Measurements from ENCODE around the gene IFITM1. TPM values are rescaled to one million over a fixed set of nuclear protein-coding genes. Genes with fewer than 3 reads are reported as not detected.

IFITM1 gene
- total and polyA plus RNA-seq, 2 experiments from 2014 or later = 98.0 to 159 TPM

DNA sequence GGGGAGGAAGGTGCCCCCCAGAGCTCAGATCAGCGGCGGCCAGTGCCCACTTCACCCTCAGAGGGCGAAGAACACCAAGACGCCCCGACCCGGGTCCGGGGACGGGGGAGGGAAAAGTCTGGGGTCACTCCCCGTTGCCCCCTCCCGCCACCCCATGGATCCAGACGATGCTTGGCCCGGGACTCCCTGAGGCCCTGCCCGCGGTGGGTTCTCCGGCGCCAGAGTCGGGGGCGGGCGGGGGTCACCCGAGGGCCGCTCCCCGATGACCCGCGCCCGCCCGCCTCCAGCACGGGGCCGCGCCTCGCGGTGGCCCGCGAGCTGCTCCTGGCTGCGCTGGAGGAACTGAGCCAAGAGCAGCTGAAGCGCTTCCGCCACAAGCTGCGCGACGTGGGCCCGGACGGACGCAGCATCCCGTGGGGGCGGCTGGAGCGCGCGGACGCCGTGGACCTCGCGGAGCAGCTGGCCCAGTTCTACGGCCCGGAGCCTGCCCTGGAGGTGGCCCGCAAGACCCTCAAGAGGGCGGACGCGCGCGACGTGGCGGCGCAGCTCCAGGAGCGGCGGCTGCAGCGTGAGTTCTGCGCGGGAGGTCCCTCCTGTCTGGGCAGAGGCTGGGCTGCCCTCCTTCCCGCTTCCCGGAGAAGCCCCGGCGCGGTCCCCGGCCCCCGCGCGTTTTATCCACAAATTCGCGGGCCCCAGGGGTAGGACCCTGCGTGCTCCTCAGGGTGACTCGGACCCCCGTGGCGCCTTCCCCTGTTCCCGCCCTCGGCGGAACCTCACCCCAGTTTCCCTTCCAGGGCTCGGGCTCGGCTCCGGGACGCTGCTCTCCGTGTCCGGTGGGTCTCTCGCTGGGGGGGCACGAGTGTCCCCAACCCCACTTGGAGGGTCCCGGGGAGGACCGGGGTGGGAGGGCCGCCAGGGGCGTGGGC is 34.5 kb upstream of the IFITM1 start:
- DNase-seq (ENCODE audit: low spot score) = no peak
- no peak for TF ChIP-seq EZH2 (IDR thresholded peaks at IDR 0.05; ENCODE audit: borderline replicate concordance)
- TF ChIP-seq, protein P1, sequence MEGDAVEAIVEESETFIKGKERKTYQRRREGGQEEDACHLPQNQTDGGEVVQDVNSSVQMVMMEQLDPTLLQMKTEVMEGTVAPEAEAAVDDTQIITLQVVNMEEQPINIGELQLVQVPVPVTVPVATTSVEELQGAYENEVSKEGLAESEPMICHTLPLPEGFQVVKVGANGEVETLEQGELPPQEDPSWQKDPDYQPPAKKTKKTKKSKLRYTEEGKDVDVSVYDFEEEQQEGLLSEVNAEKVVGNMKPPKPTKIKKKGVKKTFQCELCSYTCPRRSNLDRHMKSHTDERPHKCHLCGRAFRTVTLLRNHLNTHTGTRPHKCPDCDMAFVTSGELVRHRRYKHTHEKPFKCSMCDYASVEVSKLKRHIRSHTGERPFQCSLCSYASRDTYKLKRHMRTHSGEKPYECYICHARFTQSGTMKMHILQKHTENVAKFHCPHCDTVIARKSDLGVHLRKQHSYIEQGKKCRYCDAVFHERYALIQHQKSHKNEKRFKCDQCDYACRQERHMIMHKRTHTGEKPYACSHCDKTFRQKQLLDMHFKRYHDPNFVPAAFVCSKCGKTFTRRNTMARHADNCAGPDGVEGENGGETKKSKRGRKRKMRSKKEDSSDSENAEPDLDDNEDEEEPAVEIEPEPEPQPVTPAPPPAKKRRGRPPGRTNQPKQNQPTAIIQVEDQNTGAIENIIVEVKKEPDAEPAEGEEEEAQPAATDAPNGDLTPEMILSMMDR (IDR thresholded peaks at IDR 0.05; ENCODE audit: poor library complexity) = no peak
- TF ChIP-seq EZH2phosphoT487 (IDR thresholded peaks at IDR 0.05; ENCODE audit: low read depth, severe bottlenecking, unreplicated experiment) = no peak
- Histone ChIP-seq H4K20me1 (ENCODE audit: insufficient read depth, poor library complexity, severe bottlenecking) (no peaks in the 10 kb centered on the region), H3K9me2 (replicated peaks; ENCODE audit: insufficient read depth) (no peaks in the 10 kb centered on the region), H3K4me3 (no peak overlapping the region), H2AFZ (no peak overlapping the region), H3K27me3 (no peaks in the 10 kb centered on the region), H3K4me1 (ENCODE audit: insufficient read depth) (no peaks in the 10 kb centered on the region), H3K79me2 (no peaks in the 10 kb centered on the region), H3K36me3 (replicated peaks; ENCODE audit: insufficient read depth, low read depth) (no peaks in the 10 kb centered on the region), H3K9me3 (ENCODE audit: low read depth) (no peaks in the 10 kb centered on the region), H3K27ac (no peak overlapping the region), H3K4me2 (no peak overlapping the region)
- WGBS (ENCODE audit: low lambda C conversion rate, missing lambda C conversion rate) = 90% methylated on average over 76 of the region's 97 CpGs

DNA sequence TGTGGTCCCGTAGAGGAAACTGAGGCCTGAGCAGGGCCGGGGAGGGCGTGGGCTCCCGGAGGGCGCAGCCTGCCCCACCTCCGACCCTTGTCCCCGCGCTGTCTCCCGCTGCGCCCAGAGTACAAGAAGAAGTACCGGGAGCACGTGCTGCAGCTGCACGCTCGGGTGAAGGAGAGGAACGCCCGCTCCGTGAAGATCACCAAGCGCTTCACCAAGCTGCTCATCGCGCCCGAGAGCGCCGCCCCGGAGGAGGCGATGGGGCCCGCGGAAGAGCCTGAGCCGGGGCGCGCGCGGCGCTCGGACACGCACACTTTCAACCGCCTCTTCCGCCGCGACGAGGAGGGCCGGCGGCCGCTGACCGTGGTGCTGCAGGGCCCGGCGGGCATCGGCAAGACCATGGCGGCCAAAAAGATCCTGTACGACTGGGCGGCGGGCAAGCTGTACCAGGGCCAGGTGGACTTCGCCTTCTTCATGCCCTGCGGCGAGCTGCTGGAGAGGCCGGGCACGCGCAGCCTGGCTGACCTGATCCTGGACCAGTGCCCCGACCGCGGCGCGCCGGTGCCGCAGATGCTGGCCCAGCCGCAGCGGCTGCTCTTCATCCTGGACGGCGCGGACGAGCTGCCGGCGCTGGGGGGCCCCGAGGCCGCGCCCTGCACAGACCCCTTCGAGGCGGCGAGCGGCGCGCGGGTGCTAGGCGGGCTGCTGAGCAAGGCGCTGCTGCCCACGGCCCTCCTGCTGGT is 33.7 kb upstream of the IFITM1 start:
- no peak overlapping the region for H2AFZ ChIP-seq
- H4K20me1 ChIP-seq (ENCODE audit: insufficient read depth, poor library complexity, severe bottlenecking) = no peaks in the 10 kb centered on the region
- no peak overlapping the region for H3K27ac ChIP-seq
- no peaks in the 10 kb centered on the region for H3K36me3 ChIP-seq (replicated peaks; ENCODE audit: insufficient read depth, low read depth)
- no peak overlapping the region for H3K4me2 ChIP-seq
- no peak overlapping the region for H3K4me3 ChIP-seq
- TF ChIP-seq, protein P1 (IDR thresholded peaks at IDR 0.05; ENCODE audit: poor library complexity) = no peak
- no peak for TF ChIP-seq EZH2phosphoT487 (IDR thresholded peaks at IDR 0.05; ENCODE audit: low read depth, severe bottlenecking, unreplicated experiment)
- TF ChIP-seq EZH2 (IDR thresholded peaks at IDR 0.05; ENCODE audit: borderline replicate concordance) = no peak
- no peaks in the 10 kb centered on the region for H3K9me2 ChIP-seq (replicated peaks; ENCODE audit: insufficient read depth)
- no peaks in the 10 kb centered on the region for H3K27me3 ChIP-seq
- no peaks in the 10 kb centered on the region for H3K79me2 ChIP-seq
- no peak for DNase-seq (ENCODE audit: low spot score)
- H3K9me3 ChIP-seq (ENCODE audit: low read depth) = no peaks in the 10 kb centered on the region
- no peaks in the 10 kb centered on the region for H3K4me1 ChIP-seq (ENCODE audit: insufficient read depth)
- WGBS (ENCODE audit: low lambda C conversion rate, missing lambda C conversion rate) = 65% methylated on average over 73 of the region's 85 CpGs

DNA sequence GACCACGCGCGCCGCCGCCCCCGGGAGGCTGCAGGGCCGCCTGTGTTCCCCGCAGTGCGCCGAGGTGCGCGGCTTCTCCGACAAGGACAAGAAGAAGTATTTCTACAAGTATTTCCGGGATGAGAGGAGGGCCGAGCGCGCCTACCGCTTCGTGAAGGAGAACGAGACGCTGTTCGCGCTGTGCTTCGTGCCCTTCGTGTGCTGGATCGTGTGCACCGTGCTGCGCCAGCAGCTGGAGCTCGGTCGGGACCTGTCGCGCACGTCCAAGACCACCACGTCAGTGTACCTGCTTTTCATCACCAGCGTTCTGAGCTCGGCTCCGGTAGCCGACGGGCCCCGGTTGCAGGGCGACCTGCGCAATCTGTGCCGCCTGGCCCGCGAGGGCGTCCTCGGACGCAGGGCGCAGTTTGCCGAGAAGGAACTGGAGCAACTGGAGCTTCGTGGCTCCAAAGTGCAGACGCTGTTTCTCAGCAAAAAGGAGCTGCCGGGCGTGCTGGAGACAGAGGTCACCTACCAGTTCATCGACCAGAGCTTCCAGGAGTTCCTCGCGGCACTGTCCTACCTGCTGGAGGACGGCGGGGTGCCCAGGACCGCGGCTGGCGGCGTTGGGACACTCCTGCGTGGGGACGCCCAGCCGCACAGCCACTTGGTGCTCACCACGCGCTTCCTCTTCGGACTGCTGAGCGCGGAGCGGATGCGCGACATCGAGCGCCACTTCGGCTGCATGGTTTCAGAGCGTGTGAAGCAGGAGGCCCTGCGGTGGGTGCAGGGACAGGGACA is 32.9 kb upstream of the IFITM1 start:
- H3K4me2 ChIP-seq = no peak overlapping the region
- H3K9me3 ChIP-seq (ENCODE audit: low read depth) = no peaks in the 10 kb centered on the region
- no peak overlapping the region for H2AFZ ChIP-seq
- no peak overlapping the region for H3K27ac ChIP-seq
- H3K4me3 ChIP-seq = no peak overlapping the region
- no peaks in the 10 kb centered on the region for H3K4me1 ChIP-seq (ENCODE audit: insufficient read depth)
- DNase-seq (ENCODE audit: low spot score) = no peak
- H3K36me3 ChIP-seq (replicated peaks; ENCODE audit: insufficient read depth, low read depth) = no peaks in the 10 kb centered on the region
- H3K79me2 ChIP-seq = no peaks in the 10 kb centered on the region
- WGBS (ENCODE audit: low lambda C conversion rate, missing lambda C conversion rate) = 92% methylated on average over 79 of the region's 79 CpGs
- no peak for TF ChIP-seq EZH2phosphoT487 (IDR thresholded peaks at IDR 0.05; ENCODE audit: low read depth, severe bottlenecking, unreplicated experiment)
- TF ChIP-seq, protein P1 (IDR thresholded peaks at IDR 0.05; ENCODE audit: poor library complexity) = no peak
- TF ChIP-seq EZH2 (IDR thresholded peaks at IDR 0.05; ENCODE audit: borderline replicate concordance) = no peak
- no peaks in the 10 kb centered on the region for H4K20me1 ChIP-seq (ENCODE audit: insufficient read depth, poor library complexity, severe bottlenecking)
- no peaks in the 10 kb centered on the region for H3K9me2 ChIP-seq (replicated peaks; ENCODE audit: insufficient read depth)
- H3K27me3 ChIP-seq = no peaks in the 10 kb centered on the region
